Left forelimb (tissue), 1 donor: ENCODE data around the gene DCC.

Source experiments
- DNase-seq: peaks from one replicate; pipeline ENCODE4 v3.0.0-alpha.2; 2018; ENCODE audit warnings: low spot score

DCC gene

GRCh38 chr18:52816121-52816520, 476.1 kb downstream of the DCC start:
- DNase-seq = no peak

- no peak for DNase-seq
Observed at GRCh38 chr18:52822160-52822559, 482.2 kb downstream of the DCC start.

GRCh38 chr18:52824126-52824525, 484.1 kb downstream of the DCC start:
- no peak for DNase-seq

GRCh38 chr18:52826994-52827393, 487.0 kb downstream of the DCC start:
- no peak for DNase-seq

GRCh38 chr18:52829320-52829719, 489.3 kb downstream of the DCC start:
- no peak for DNase-seq

GRCh38 chr18:52829876-52830405, 489.9 kb downstream of the DCC start:
- no peak for DNase-seq

- no peak for DNase-seq
Observed at GRCh38 chr18:52844323-52844722, 504.3 kb downstream of the DCC start.

GRCh38 chr18:52845036-52845435, 505.0 kb downstream of the DCC start:
- DNase-seq = no peak

- no peak for DNase-seq
Observed at GRCh38 chr18:52850031-52850560, 510.1 kb downstream of the DCC start.

GRCh38 chr18:52861558-52861957, 521.6 kb downstream of the DCC start:
- DNase-seq = no peak

GRCh38 chr18:52869349-52869923, 529.4 kb downstream of the DCC start:
- DNase-seq = no peak

- no peak for DNase-seq
Observed at GRCh38 chr18:52869942-52870907, 530.2 kb downstream of the DCC start.

GRCh38 chr18:52874774-52875173, 534.8 kb downstream of the DCC start:
- DNase-seq = no peak

GRCh38 chr18:52875725-52876124, 535.7 kb downstream of the DCC start:
- DNase-seq = no peak

GRCh38 chr18:52888014-52888413, 548.0 kb downstream of the DCC start:
- DNase-seq = no peak

- no peak for DNase-seq
Observed at GRCh38 chr18:52894801-52895200, 554.8 kb downstream of the DCC start.

GRCh38 chr18:52897611-52898484, 557.9 kb downstream of the DCC start:
- DNase-seq = no peak

GRCh38 chr18:52898485-52899058, 558.6 kb downstream of the DCC start:
- DNase-seq = no peak

GRCh38 chr18:52902188-52902587, 562.2 kb downstream of the DCC start:
- no peak for DNase-seq

- DNase-seq = no peak
Observed at GRCh38 chr18:52903857-52904256, 563.9 kb downstream of the DCC start.

- no peak for DNase-seq
Observed at GRCh38 chr18:52907543-52908308, 567.7 kb downstream of the DCC start.
